ENCODE data around the gene DDX59. TPM values are rescaled to one million over a fixed set of nuclear protein-coding genes. Genes with fewer than 3 reads are reported as not detected.
"Not testable (repeated sequence)": the region's sequence is repeated elsewhere in the genome, so short reads cannot be mapped to it uniquely, and the experiment has no call there.

Gene DDX59
- total and polyA plus RNA-seq, 2 experiments from 2014 or later: 13.6 to 19.9 TPM

DNA sequence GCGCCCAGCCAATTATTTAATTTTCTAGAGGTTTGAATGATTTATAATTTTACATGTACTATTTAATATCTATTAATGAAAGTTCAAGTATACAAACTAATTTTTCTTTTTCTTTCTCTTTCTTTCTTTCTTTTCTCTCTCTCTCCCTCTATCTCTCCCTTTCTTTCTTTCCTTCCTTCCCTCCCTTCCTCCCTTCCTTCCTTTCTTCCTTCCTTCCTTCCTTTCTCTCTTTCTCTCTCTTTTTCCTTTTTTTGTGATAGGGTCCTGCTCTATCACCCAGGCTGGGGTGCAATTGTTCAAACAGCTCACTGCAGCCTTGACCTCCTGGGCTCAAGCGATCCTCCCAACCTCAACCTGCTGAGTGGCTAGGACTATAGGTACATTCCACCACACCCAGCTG is 33.0 kb downstream of the DDX59 start:
- Histone ChIP-seq H3K4me1 (ENCODE audit: insufficient read depth) (peaks cover 3% of the 10 kb centered on the region), H3K9me2 (replicated peaks; ENCODE audit: insufficient read depth) (no peaks in the 10 kb centered on the region), H3K4me3 (no peak overlapping the region), H3K36me3 (replicated peaks; ENCODE audit: insufficient read depth, low read depth) (no peaks in the 10 kb centered on the region), H4K20me1 (ENCODE audit: insufficient read depth, poor library complexity, severe bottlenecking) (no peaks in the 10 kb centered on the region), H2AFZ (no peak overlapping the region), H3K79me2 (no peaks in the 10 kb centered on the region), H3K27ac (no peak overlapping the region), H3K27me3 (no peaks in the 10 kb centered on the region), H3K9me3 (ENCODE audit: low read depth) (no peaks in the 10 kb centered on the region), H3K4me2 (no peak overlapping the region)
- TF ChIP-seq, protein P1, sequence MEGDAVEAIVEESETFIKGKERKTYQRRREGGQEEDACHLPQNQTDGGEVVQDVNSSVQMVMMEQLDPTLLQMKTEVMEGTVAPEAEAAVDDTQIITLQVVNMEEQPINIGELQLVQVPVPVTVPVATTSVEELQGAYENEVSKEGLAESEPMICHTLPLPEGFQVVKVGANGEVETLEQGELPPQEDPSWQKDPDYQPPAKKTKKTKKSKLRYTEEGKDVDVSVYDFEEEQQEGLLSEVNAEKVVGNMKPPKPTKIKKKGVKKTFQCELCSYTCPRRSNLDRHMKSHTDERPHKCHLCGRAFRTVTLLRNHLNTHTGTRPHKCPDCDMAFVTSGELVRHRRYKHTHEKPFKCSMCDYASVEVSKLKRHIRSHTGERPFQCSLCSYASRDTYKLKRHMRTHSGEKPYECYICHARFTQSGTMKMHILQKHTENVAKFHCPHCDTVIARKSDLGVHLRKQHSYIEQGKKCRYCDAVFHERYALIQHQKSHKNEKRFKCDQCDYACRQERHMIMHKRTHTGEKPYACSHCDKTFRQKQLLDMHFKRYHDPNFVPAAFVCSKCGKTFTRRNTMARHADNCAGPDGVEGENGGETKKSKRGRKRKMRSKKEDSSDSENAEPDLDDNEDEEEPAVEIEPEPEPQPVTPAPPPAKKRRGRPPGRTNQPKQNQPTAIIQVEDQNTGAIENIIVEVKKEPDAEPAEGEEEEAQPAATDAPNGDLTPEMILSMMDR (IDR thresholded peaks at IDR 0.05; ENCODE audit: poor library complexity): no peak
- TF ChIP-seq EZH2phosphoT487 (IDR thresholded peaks at IDR 0.05; ENCODE audit: low read depth, severe bottlenecking, unreplicated experiment) (no peak), EZH2 (IDR thresholded peaks at IDR 0.05; ENCODE audit: borderline replicate concordance) (no peak)
- no peak for DNase-seq (ENCODE audit: low spot score)
- WGBS (ENCODE audit: low lambda C conversion rate, missing lambda C conversion rate): 97% methylated on average over 2 of the region's 2 CpGs

DNA sequence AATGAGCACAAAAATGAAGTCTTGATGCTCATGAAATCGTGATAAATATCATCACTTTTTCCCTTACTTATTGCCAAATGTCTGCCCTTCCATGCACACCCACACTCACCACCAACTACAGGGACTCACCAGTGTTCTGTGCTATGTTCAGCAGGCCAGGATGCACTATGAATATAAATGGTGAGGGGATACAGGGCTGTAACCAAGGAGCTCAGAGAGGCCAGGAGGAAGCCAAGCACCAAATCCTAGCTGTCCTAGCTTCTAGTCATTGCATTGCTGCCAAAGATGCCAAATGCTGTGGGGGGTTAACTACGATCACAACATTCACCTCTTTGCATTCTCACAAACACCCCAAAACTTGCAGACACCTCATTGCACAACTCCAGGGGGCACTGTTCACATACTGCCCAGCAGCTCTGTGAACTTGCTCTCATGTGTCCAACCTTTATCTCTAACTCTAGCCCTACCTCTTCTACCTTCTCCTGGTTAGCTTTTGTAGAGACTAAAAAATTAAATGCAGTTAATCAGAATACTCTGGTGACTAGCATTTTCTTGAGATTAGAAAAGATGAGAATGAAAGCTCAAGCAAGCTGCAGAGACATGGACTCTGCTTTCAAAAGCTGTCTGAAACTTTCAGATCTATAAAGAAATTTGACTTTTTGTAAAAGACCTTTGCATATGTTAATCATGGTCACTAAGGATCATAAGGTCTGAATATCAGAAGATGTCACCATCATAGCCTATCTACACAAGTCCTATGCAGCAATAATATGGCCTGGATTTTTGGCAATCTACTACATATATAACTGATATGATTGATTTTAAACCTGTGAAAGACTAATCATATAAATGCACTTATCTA is 35.2 kb downstream of the DDX59 start:
- no peaks in the 10 kb centered on the region for H3K4me1 ChIP-seq (ENCODE audit: insufficient read depth)
- no peak for DNase-seq (ENCODE audit: low spot score)
- H3K9me3 ChIP-seq (ENCODE audit: low read depth): no peaks in the 10 kb centered on the region
- no peaks in the 10 kb centered on the region for H3K36me3 ChIP-seq (replicated peaks; ENCODE audit: insufficient read depth, low read depth)
- no peak overlapping the region for H2AFZ ChIP-seq
- no peaks in the 10 kb centered on the region for H3K9me2 ChIP-seq (replicated peaks; ENCODE audit: insufficient read depth)
- no peaks in the 10 kb centered on the region for H4K20me1 ChIP-seq (ENCODE audit: insufficient read depth, poor library complexity, severe bottlenecking)
- H3K4me3 ChIP-seq: no peak overlapping the region
- TF ChIP-seq EZH2 (IDR thresholded peaks at IDR 0.05; ENCODE audit: borderline replicate concordance): no peak
- TF ChIP-seq, protein P1 (IDR thresholded peaks at IDR 0.05; ENCODE audit: poor library complexity): no peak
- TF ChIP-seq EZH2phosphoT487 (IDR thresholded peaks at IDR 0.05; ENCODE audit: low read depth, severe bottlenecking, unreplicated experiment): no peak
- H3K4me2 ChIP-seq: no peak overlapping the region
- H3K79me2 ChIP-seq: no peaks in the 10 kb centered on the region
- H3K27me3 ChIP-seq: no peaks in the 10 kb centered on the region
- 50% methylated on average over 2 of the region's 2 CpGs for WGBS (ENCODE audit: low lambda C conversion rate, missing lambda C conversion rate)
- no peak overlapping the region for H3K27ac ChIP-seq

GRCh38 chr1:200631375-200631774 is 38.3 kb downstream of the DDX59 start:
- no peak for DNase-seq (ENCODE audit: low spot score)
- Histone ChIP-seq H3K4me1 (ENCODE audit: insufficient read depth) (no peaks in the 10 kb centered on the region), H3K4me3 (no peak overlapping the region), H3K36me3 (replicated peaks; ENCODE audit: insufficient read depth, low read depth) (no peaks in the 10 kb centered on the region), H3K27ac (no peak overlapping the region), H3K79me2 (no peaks in the 10 kb centered on the region), H4K20me1 (ENCODE audit: insufficient read depth, poor library complexity, severe bottlenecking) (no peaks in the 10 kb centered on the region), H3K9me2 (replicated peaks; ENCODE audit: insufficient read depth) (no peaks in the 10 kb centered on the region), H3K9me3 (ENCODE audit: low read depth) (no peaks in the 10 kb centered on the region), H3K27me3 (no peaks in the 10 kb centered on the region), H3K4me2 (no peak overlapping the region), H2AFZ (no peak overlapping the region)
- WGBS (ENCODE audit: low lambda C conversion rate, missing lambda C conversion rate): 89% methylated on average over 1 of the region's 1 CpG
- TF ChIP-seq EZH2phosphoT487 (IDR thresholded peaks at IDR 0.05; ENCODE audit: low read depth, severe bottlenecking, unreplicated experiment) (no peak), EZH2 (IDR thresholded peaks at IDR 0.05; ENCODE audit: borderline replicate concordance) (no peak)
- TF ChIP-seq, protein P1 (IDR thresholded peaks at IDR 0.05; ENCODE audit: poor library complexity): no peak

- H3K27ac ChIP-seq; H3K9me2 ChIP-seq (replicated peaks; ENCODE audit: insufficient read depth); H2AFZ ChIP-seq; H3K4me2 ChIP-seq; H3K79me2 ChIP-seq; H3K4me3 ChIP-seq; DNase-seq (ENCODE audit: low spot score); H3K36me3 ChIP-seq (replicated peaks; ENCODE audit: insufficient read depth, low read depth); H4K20me1 ChIP-seq (ENCODE audit: insufficient read depth, poor library complexity, severe bottlenecking); H3K9me3 ChIP-seq (ENCODE audit: low read depth); H3K27me3 ChIP-seq; H3K4me1 ChIP-seq (ENCODE audit: insufficient read depth): not testable (repeated sequence)
- WGBS (ENCODE audit: low lambda C conversion rate, missing lambda C conversion rate): 94% methylated on average over 8 of the region's 8 CpGs
These were observed 39.2 kb downstream of the DDX59 start for GRCh38 chr1:200630515-200630899.
